Mononuclear cell (primary cell): ENCODE data around the gene CARD10. TPM values are rescaled to one million over a fixed set of nuclear protein-coding genes. Genes with fewer than 3 reads are reported as not detected.

Experiments
- H3K27me3 ChIP-seq: 2 replicates; pipeline ENCODE4 v1.6.0; 2011; ENCODE audit warnings: low read length, control low read depth; ENCODE audit not compliant: insufficient read depth
- H3K4me1 ChIP-seq: 2 replicates; pipeline ENCODE4 v1.5.1; 2011; ENCODE audit warnings: mild to moderate bottlenecking, low read length, control low read depth; ENCODE audit not compliant: insufficient read depth
- H3K4me3 ChIP-seq: 2 replicates; pipeline ENCODE4 v1.5.1; 2011; ENCODE audit warnings: mild to moderate bottlenecking, low read length, moderate library complexity
- H3K9me3 ChIP-seq: 2 replicates; pipeline ENCODE4 v1.5.1; 2011; ENCODE audit warnings: low read depth, mild to moderate bottlenecking, control low read depth, low read length
- total RNA-seq: library from RNA; depleted of rRNA; stranded (reverse); fragments of >200 nt; gene quantifications from one replicate; pipeline ENCODE4 v1.2.3, GENCODE V29; 2012

Gene CARD10, protein sequence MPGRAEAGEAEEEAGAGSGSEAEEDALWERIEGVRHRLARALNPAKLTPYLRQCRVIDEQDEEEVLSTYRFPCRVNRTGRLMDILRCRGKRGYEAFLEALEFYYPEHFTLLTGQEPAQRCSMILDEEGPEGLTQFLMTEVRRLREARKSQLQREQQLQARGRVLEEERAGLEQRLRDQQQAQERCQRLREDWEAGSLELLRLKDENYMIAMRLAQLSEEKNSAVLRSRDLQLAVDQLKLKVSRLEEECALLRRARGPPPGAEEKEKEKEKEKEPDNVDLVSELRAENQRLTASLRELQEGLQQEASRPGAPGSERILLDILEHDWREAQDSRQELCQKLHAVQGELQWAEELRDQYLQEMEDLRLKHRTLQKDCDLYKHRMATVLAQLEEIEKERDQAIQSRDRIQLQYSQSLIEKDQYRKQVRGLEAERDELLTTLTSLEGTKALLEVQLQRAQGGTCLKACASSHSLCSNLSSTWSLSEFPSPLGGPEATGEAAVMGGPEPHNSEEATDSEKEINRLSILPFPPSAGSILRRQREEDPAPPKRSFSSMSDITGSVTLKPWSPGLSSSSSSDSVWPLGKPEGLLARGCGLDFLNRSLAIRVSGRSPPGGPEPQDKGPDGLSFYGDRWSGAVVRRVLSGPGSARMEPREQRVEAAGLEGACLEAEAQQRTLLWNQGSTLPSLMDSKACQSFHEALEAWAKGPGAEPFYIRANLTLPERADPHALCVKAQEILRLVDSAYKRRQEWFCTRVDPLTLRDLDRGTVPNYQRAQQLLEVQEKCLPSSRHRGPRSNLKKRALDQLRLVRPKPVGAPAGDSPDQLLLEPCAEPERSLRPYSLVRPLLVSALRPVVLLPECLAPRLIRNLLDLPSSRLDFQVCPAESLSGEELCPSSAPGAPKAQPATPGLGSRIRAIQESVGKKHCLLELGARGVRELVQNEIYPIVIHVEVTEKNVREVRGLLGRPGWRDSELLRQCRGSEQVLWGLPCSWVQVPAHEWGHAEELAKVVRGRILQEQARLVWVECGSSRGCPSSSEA
- total RNA-seq, result not detected

GRCh38 chr22:37519268-37520195 is at the start of gene CARD10:
TSS of gene CARD10 (minus strand) at chr22:37519415. CDS start at chr22:37519200, 215 bp downstream.
- Histone ChIP-seq H3K27me3 (peaks cover 32% of the 10 kb centered on the region), H3K9me3 (no peaks in the 10 kb centered on the region), H3K4me1 (peaks cover 5% of the 10 kb centered on the region), H3K4me3 (no peak within 1 kb of the TSS)

- Histone ChIP-seq H3K27me3 (no peaks in the 10 kb centered on the region), H3K9me3 (no peaks in the 10 kb centered on the region), H3K4me1 (peaks cover 33% of the 10 kb centered on the region), H3K4me3 (no peak overlapping the region)
Measured at GRCh38 chr22:37568448-37569008, 49.3 kb upstream of the CARD10 start.

GRCh38 chr22:37568012-37568411 is 48.8 kb upstream of the CARD10 start:
- peaks cover 27% of the 10 kb centered on the region for H3K4me1 ChIP-seq
- H3K27me3 ChIP-seq, result no peaks in the 10 kb centered on the region
- H3K9me3 ChIP-seq, result no peaks in the 10 kb centered on the region
- H3K4me3 ChIP-seq, result no peak overlapping the region

- Histone ChIP-seq H3K9me3 (no peaks in the 10 kb centered on the region), H3K4me3 (no peak overlapping the region), H3K27me3 (peaks cover 6% of the 10 kb centered on the region), H3K4me1 (peaks cover 29% of the 10 kb centered on the region)
Measured at GRCh38 chr22:37566903-37567798, 47.9 kb upstream of the CARD10 start.

GRCh38 chr22:37566329-37566837 is 47.2 kb upstream of the CARD10 start:
- H3K4me1 ChIP-seq, result peaks cover 37% of the 10 kb centered on the region
- H3K9me3 ChIP-seq, result no peaks in the 10 kb centered on the region
- peaks cover 14% of the 10 kb centered on the region for H3K27me3 ChIP-seq
- no peak overlapping the region for H3K4me3 ChIP-seq

GRCh38 chr22:37565830-37566229 is 46.6 kb upstream of the CARD10 start:
- Histone ChIP-seq H3K9me3 (no peaks in the 10 kb centered on the region), H3K4me3 (no peak overlapping the region), H3K27me3 (peaks cover 19% of the 10 kb centered on the region), H3K4me1 (peaks cover 42% of the 10 kb centered on the region)

DNA sequence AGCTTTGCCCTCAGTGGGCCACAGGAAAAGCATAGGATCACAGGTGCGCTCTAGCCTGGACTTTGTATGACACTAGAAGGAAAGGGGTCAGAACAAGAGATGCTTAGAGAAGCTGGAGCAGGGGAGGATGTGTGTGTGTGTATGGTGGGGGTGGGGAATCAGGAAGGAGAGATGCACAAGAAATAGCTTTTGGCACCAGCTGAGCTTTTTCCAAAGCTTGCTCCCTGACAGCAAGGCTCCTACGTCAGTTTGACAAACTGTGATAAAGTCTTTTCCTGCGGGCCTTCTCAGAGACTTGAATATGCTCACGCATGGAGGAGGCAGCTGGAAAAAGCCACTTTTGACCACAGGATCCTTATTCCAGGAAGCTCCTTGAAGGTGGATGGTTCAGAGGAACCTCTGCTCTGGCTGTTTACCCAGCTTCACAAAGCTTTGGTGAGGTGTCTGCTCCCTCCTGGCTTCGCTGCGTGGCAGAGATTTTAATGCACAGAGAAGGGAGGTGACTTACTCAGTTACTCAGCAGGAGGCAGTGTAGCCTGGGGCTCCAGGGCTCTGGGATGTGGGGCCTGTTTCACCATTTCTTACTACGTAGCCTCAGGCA is 45.0 kb upstream of the CARD10 start:
- Histone ChIP-seq H3K9me3 (no peaks in the 10 kb centered on the region), H3K27me3 (peaks cover 23% of the 10 kb centered on the region), H3K4me3 (no peak overlapping the region), H3K4me1 (peaks cover 45% of the 10 kb centered on the region)

- H3K27me3 ChIP-seq, result peaks cover 23% of the 10 kb centered on the region
- no peaks in the 10 kb centered on the region for H3K9me3 ChIP-seq
- H3K4me1 ChIP-seq, result peaks cover 45% of the 10 kb centered on the region
- H3K4me3 ChIP-seq, result no peak overlapping the region
Measured at GRCh38 chr22:37563153-37564081, 44.2 kb upstream of the CARD10 start.

DNA sequence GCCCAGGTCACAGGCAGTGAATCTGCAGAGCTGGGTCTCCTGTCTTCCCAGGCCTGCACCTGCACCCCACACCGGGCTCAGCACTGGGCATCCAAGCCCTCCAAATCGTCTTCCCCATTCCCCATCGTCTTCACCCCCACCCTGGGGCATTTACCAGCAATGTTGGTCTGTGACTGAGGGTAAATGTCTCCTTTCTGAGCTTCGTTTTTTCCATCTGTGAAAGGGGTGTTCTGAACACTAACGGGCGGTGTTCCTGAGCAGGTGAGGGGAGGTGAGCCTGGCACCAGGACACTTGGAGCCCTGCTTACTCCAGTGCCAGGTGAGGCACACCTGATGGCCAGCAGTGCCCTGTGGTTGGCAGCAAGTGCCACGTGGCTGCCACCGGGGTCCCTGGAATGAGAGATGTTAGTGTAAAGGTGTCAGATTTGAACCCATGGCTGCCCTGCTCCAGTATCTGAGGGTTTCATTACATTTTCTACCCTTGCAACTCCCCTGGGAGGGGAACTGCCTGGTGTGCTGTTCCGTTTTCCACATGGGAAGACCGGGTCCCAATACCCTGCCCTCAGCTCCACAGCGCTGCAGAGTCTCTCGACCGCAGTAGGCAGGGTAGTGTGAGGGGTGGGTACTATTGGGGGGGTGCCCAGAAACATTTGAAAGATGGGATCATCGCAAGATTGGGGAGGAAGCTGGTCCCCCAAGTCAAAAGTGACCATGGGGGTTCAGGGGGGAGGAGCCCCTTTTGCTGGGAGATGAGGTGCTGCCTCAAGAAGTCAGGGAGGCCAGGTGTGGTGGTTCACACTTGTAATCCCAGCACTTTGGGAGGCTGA is 43.0 kb upstream of the CARD10 start:
- Histone ChIP-seq H3K27me3 (peaks cover 23% of the 10 kb centered on the region), H3K4me1 (peaks cover 38% of the 10 kb centered on the region), H3K4me3 (no peak overlapping the region), H3K9me3 (no peaks in the 10 kb centered on the region)

GRCh38 chr22:37561212-37562048 is 42.2 kb upstream of the CARD10 start:
- Histone ChIP-seq H3K4me1 (peaks cover 30% of the 10 kb centered on the region), H3K9me3 (no peaks in the 10 kb centered on the region), H3K27me3 (peaks cover 28% of the 10 kb centered on the region), H3K4me3 (peak overlapping the region; percentile 30)
